NCI-H524 treated with DMSO at 0.1 percent for 48 hours (cell line): ENCODE results near the gene TAMALIN.

ENCODE experiments used
- DNase-seq: peaks from one replicate; lab custom pipeline; 2025; lab: John Stamatoyannopoulos, UW

TAMALIN gene

GRCh38 chr12:52037248-52037861, 30.6 kb downstream of the TAMALIN start:
- no peak for DNase-seq

DNA sequence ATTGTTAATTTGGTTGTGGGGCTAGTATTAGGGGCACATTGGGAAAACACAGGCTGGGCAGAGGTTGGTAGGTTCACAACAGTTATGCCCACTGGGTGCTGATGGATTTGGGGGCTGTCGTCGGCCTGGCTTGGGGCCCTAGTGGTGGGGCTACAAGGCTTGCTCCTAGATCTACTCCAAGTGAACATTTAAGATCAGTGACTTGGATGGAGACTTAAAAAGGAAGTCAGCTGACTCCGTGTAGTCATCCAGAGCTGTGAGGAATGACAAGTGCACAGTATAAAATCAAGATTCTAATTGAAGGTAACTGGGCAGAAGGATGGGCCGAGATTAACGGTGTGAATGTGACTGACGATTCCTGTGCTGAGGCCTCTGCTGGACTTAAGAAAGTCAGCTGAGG, 31.7 kb downstream of the TAMALIN start:
- DNase-seq: no peak

DNA sequence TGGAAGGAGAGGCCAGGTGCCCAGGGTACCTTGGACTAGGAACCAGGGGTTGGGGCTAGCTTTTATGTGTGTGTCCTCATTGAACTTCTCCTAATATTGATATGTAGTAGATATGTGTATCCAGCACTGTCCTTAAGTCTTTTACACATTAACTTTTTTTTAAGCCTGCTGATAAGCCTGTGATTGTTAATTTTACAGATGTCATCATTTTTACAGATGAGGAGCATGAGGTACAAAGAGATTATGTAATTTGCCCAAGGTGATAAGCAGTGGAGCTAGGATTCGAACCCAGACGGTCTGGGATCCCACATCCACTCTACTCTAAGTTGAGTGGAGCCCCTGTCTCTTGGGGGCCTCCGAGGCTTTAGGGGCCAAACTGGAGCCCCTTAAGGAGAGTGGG, 34.3 kb downstream of the TAMALIN start:
- DNase-seq: no peak

GRCh38 chr12:52041695-52042123, 35.0 kb downstream of the TAMALIN start:
- DNase-seq: no peak

GRCh38 chr12:52042706-52043385, 36.1 kb downstream of the TAMALIN start:
- no peak for DNase-seq

DNA sequence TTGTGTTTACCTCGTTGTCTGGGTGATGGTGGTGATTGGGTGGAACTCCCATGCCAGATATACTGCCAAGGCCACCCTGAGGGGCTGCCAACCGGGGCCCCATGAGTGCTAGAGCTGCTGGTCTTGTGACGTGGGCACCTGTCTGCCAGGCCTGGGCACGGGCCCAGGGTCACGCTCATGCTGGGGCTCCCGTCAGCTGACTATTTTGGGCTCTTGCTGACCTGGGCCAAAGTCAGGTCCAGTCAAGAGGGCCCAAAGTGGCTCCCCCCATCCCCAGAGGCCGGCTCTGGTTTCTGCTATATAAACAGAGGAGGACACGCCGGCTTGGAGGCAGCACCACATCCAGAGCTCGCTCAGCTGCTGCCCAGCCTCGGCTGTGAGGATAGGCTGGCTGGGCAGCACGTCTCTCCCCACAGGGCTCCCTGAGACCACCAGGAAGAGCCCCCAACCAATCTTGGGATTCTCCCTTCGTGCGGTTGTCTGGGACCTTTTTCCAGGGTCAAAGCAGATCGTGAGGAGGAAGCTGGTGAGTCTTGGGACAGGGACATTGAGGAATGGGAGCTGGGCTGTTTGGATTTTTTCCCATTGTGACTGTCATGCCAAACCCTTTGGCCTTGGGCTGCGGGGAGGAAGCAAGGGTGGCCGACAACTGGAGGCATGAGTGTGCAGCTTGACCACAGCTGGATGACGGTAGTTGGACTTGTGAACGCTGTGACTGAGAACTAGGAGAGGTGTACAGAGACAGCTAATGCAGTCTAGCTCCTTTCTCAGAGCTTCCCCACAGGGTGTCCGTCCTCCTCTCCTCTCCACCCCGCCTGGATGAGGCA, 36.9 kb downstream of the TAMALIN start:
- no peak for DNase-seq

- no peak for DNase-seq
Observed at GRCh38 chr12:52044292-52044983, 37.7 kb downstream of the TAMALIN start.

GRCh38 chr12:52045794-52046199, 39.1 kb downstream of the TAMALIN start:
- no peak for DNase-seq

GRCh38 chr12:52046859-52047258, 40.1 kb downstream of the TAMALIN start:
- no peak for DNase-seq

GRCh38 chr12:52049286-52049685, 42.5 kb downstream of the TAMALIN start:
- DNase-seq: no peak

DNA sequence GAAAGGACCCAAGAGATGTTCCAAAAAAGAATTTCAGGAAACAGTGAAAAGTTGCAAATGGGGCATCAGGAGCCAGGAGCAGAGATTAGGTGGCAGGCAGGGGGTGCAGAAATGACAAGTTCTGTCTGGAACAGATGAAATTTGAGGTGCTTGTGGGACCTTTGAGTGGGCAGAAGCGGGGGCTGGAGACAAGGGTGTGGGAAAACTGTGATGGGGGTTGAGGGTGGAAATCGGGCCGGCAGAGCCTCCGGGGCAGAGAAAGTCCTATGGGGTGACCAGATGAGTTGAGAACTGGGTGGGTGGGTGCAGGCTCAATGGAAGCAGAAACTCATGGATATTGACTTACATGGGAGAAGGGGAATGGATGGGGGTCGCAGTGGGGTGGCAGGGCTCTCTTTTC, 42.9 kb downstream of the TAMALIN start:
- no peak for DNase-seq

DNA sequence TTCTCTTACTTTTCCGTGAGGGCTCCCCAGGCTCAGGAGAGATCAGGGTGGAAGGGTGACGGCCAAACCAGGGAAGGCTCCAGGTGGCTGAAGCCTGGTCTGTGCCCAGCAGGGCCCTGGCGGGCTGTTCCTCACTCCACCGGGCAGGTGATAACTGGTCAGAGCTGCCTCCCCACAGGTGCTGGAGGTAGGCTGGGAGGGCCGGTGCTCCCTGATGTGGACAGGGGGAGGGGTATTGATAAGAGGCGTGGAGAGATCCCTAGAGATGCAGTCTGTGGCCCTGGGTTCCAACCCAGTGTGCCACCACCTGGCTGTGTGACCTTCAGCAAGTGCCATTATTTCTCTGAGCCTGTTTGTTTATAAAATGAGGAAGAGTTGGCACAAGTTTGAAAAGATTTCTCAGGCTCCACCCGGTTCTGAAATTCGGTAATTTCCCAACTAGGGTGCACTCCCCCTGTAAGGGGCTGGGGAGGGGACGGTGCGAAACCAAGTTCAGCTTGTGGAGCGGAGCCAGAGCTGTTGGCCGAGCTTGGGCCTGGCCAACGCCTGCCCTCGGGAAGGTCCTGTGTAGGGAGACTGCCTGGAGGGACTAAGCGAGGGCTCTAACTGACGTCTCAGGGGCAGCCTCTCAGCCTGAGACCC, 43.5 kb downstream of the TAMALIN start:
- no peak for DNase-seq

DNA sequence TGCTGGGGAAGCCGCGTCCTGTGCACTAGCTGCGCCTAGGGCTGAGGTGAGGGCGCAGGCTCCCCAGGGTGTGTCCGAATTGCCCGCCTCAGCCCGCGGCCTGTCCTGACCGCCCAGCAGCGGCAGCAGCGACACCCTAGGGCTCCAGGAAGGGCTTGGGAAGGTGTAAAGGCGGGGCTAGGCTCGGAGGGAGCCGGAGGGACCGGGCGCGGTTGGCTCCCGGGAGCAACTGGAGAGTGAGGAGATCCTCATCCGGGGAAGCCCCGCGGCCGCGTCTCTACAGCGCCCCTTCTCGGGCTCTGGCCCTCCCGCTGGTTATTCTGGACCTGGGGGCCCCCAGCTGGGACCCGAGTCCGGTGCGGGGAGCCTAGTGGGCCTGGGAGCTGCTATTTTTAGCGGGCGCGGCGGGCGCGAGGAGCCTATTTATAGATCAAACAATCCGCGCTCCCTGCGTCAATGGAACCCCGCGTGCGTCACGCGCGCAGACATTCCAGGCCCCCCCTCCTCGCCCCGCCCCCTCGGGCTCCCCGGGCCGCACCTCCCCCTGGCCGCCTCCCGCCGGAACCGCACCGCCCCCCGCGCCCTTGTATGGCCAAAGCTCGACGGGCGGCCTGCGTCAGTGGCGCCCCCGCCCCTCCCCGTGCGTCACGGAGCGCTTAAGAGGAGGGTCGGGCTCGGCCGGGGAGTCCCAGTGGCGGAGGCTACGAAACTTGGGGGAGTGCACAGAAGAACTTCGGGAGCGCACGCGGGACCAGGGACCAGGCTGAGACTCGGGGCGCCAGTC, 44.2 kb downstream of the TAMALIN start, which contains the start of gene NR4A1:
NR4A1 (plus strand) TSS at position 685 of the 784 bp plus-strand sequence. CDS start 2,887 bp downstream, outside the sequence.
- peak; percentile 5 for DNase-seq

- DNase-seq: no peak
Observed at GRCh38 chr12:52052468-52053186, 45.9 kb downstream of the TAMALIN start.

- no peak for DNase-seq
Observed at GRCh38 chr12:52053536-52054209, 46.9 kb downstream of the TAMALIN start.

GRCh38 chr12:52054231-52054832, 47.6 kb downstream of the TAMALIN start:
- DNase-seq: no peak

DNA sequence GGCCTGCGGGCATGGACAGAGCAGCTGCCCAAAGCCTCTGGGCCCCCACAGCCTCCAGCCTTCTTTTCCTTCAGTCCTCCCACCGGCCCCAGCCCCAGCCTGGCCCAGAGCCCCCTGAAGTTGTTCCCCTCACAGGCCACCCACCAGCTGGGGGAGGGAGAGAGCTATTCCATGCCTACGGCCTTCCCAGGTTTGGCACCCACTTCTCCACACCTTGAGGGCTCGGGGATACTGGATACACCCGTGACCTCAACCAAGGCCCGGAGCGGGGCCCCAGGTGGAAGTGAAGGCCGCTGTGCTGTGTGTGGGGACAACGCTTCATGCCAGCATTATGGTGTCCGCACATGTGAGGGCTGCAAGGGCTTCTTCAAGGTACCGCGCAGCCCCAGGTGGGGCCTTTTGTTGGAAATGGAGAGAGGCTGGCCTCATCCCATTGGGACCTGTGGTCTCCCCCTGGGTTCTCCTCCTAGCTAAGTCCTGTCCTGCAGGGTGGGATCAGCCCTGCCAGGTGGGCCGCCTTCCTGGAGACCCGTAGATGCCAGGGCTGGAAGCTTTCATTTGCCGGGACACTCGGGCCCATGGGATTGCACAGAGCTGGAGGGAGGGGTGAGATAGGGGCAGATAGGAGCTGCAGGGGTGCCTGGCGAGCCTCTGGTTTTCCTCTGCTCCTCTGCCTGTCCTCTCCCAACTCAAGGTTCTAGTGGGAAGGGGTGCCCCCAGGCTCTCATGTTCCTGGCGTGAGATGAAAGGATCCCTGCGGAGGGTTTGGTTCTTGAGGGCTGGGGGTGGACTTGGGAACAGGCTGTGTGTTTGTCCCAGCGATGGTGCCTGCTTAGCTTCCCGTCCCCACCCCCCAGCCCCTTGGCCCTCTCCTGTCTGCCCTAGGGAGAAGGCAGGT, 48.3 kb downstream of the TAMALIN start:
- no peak for DNase-seq
